GM21528 (cell line): ENCODE measurements around the gene MOCOS.

Experiments
- ATAC-seq: cut with Tn5 transposase; IDR thresholded peaks from one replicate; pipeline ENCODE4 v1.9.1; 2021; ENCODE audit warnings: mild to moderate bottlenecking, moderate library complexity; ENCODE audit not compliant: unreplicated experiment, low FRiP score

The MOCOS gene

DNA sequence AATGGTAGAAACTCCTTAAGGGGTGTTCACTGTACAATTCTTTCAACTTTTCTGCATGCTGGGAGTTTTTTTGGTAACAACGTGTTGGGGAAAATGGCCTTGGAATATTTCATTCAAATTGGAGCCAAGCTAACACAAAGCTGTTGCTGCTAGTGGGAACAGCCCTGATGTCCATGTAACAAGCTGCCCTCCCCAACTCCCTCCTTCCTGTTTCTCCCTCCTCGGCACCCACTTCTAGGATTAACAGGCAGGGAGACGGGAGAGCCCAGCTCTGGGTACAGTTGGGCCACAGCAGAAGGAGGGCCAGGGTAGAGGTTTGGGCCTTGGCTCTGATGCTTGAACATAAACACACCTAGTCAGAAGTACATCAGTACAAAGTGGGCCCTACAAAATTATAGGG is 9.4 kb upstream of the MOCOS start:
- no peak for ATAC-seq

DNA sequence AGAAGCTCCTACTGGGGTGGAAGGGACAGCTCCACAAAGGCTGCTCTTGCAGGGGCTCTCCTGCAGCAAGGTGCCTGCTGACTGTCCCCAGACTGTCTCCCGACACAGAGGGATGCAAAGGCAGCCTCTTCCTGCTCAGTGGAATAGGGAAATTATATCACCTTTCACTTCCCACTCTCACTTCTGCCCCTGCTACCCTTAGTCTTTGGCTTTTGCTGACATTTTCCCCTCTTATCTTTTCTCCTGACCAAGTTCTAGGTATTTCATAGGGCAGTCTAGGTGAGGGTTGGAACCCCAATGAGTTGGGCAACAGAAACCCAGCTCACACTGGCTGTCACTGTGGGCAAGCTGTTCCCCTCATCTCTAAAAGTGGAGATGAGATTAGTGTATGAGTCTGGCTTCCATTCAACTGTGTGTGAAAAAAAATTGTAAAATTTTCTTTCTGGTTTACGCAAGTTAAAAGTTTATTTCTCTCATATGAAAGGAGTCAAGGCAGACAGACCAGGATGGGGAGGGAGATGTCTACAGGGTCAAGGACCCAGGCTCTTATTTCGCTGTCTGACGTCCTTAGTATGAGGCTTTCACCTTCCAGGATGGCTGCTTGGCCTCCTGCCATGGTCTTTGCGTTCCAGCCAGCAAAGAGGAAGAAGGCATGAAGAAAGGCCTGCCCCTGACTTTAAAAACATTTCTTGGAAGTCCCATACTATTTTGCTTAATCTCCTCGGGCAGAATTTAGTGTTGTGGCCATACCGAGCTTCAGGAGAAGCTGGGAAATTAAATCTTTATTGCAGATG is 7.5 kb upstream of the MOCOS start:
- no peak for ATAC-seq

DNA sequence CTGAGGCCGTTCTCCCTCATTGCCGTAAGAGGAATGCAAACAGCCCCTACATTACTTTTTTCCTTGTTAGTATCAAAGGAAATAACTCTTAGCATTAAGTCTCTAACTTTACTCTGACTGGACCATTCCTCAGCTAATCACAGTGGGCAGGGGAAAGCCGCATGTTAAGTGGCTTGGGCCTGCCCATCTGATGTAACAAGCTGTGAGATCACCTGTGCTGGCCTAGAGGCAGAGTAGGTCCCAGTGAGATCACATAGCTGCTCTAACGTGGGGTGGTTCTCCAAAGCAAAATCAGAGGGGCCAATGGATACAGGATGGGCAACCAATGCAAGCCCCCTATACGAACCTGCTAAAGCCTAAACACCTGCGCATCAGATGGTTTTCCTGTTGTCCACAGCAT is 5.9 kb upstream of the MOCOS start:
- no peak for ATAC-seq

DNA sequence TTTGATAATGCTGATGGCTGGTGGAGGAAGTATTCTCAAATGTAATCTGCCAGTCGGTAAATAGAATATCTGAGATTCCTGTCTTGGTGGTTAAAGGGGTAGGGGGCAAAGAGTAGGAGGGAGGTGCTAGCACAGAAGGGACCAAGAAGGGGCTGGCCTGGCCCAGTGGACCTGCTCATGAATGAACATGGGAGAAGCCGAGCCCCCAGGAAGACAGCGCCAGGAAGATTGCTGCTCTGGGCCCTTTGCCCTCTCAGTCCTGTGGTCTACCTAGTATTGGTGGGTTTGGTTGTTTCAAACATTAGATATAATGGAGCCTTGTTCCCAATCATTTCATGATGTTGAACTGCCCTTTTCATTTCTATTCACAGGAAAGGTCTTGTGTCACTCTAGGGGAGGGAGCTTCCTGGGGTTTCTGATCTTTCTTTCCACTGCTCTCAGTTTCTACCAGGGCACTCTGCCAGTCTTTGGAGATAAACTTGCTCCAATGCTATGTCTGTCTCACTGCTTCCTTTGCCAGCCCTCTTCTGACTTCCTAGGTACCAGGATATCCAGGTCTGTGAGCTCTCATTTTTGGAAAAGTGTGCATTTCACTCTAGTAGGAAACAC is 5.3 kb upstream of the MOCOS start:
- ATAC-seq = no peak

DNA sequence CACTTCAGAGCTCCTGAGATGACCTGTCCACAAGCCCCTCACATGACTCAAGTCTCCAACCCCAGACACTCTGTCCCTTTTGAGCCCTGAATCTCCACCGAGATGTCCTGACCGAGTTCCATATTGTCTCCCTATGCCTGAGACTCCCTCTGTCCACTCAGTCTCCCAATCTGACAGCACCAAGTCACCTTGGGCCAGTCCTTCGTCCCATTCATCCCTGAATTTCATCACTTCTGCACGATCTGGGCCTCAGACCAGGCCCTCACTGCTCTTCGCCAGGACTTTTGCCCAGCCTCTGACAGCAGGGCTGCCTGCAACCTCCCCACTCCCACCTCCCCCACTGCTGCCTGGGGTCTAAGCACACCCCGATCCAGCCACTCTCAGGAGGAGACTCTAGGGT is 4.3 kb upstream of the MOCOS start:
- no peak for ATAC-seq

DNA sequence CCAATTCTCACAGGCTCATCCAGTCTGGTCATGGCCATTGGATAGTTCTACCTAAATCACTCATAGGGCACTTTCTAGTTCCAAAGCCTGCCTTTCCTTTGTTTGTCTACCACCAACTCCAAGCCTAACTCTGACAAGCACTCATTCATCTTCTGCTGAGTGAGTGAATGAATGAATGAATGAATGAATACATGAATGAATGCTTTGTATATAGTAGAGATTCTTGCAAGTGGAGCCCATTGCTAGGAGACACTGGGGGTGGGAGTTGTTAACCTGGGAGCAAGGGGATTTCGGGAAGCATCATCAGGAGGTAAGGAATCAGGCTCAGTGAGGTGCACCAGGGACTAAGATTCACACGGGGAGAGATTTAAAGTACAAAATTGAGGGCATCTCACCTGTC is 3.3 kb upstream of the MOCOS start:
- ATAC-seq = no peak

DNA sequence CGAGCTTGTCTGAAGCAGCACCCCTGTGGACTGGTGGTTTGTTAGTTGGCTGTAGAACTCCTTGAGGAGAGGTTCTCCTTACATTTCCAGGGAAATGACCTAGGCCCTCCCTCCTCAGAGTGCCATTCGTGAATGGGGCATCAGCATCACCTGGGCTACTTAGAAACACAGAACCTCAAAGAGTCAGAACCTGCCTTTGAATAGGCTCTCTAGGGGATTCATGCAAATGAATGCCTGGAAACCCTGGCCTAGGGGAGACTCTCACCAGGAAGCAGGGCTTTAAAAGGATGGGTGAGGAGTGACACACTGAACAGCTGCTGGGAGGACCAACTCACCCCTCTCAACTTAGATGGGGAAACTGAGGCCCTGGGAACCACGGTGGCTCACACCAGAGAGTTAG is 2.1 kb upstream of the MOCOS start:
- ATAC-seq = no peak

DNA sequence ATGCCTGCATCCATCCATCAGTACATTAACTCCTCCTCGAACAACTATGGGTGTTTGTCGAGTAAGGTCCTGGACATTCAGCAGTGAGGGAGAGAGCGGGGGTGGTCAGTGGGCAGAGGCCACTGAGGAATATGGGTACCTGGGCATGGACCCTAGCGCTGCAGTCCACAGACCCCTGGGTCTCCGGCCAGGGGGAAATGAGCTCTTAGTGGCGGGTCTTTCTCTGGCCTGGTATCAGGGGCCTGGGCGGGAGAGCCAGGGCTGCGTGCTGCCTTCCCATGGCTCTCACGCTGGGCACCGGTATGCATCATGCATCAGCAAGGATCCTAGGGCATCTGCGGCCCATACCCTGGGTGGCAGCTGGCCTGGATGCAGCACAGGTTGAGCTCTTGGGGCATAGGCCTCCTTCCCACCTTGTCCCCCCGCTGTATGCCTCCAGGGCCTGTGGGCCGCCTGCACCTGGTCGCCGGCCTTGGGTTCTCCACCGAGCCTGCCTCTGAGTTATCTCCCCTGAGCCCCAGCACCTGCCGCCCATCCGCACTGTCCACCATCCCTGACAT is 1.3 kb upstream of the MOCOS start:
- no peak for ATAC-seq

DNA sequence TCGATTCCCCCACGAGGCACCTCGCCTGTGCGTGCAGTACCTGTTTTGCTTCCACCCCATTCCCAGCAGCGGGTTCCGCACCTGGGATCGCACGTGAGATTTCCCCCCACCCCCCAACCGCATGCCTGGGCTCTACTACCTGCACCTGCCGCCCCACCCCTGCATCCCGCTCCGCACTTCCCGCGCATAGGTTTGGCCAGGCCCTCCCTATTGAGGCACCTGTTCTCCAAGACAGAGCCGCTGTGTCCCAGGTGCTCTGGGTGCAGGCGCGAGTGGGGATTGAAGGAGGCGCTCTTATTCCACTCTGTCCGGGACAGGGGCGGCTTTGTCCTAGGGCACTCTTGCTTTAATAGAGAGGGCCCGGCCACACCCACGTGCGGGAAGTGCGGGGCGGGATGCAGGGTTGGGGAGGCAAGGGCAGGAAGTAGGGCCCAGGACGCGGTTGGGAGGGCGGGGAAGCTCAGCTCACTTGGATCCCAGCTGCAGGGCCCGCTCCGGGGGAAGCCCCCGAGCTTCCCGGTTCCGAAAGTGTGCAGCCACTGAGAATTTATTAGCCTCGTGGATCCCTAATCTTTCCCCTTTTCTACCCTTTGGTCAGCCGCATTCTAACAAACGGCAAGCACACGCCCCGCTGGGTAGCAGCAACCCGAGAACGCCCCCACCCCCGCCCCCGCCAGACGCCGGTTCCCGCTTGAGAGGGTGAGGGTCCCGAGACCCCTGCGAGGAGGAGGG is 670 bp upstream of the MOCOS start:
- no peak for ATAC-seq

DNA sequence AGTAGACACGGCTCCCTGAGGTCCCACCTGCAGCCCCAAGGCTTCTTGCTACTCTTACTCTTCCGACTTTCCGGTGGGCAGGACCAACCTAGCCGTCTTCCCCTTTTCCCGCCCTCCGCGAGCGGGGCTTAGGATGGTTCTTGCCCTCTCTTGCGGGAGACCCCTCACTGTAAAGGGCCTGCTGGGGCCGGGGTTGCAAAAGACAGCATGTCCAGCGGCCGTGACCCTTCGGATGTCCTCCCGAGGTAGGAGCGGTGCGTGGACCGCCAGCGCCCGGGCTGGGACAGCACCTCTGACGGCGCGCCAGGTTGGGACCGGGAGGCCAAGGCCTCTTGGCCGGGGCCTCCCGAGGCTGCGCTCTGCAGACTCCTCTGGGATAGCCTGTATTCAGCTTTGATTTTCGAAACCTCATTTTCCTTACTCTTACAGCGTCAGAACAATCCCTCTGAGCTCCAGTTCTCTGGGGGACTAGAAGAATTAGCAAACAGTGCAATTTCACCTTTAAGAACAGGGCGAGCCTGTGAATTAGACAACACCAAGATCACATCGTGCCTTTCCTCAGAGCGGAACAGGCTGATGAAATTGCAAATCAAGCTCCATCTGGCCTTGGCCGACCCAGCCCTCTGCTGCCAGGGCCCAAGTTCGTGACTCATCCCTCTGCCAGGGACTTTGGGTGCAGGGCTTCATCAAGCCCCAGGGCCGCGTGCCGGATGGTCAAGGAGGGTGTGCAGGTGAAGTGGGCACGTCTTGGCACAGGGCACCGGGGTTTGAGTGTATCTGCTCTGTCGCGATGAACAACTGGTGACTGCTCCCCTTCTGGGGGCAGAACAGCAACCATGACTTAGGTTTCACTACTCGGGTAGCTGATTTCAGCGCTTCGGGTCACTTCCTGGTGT is 777 bp downstream of the MOCOS start:
- no peak for ATAC-seq

DNA sequence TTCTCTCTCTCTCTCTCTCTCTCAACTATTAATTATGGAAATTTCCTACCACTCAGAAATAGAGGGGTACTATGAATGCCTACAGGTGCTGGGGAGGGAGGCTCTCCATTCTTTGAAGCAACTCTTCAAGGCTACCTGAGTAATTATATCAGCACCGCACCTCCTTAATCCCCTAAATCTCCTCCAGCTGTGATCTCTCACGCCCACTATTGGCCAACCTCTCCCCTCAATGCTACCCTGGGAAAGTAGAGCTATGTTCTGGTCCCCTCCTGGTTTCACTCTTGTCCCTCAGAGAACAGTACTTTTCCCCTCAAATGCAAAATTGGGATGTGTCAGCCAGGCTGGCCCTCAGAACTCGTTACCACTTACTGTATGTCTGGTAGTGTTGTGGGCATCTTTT is 1.6 kb downstream of the MOCOS start:
- ATAC-seq = no peak

DNA sequence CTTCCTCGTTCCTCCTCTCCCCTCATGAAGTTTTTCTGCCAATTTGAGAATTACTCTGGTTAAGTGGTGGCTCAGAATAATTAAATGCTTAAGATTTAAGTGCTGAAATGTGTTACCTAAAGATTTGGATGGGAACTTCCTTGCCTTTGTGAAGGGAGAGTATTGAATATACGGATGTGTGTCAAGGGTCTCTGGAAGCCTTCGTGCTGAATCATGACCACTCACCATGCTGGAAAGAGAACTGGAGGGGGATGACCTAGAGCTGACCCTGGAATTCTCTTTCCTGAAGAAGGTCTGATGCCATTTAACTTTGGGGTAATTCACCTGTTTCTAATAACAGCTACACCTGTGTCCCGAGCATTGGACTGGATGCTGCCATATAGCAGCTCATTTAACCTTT is 2.2 kb downstream of the MOCOS start:
- ATAC-seq = no peak

DNA sequence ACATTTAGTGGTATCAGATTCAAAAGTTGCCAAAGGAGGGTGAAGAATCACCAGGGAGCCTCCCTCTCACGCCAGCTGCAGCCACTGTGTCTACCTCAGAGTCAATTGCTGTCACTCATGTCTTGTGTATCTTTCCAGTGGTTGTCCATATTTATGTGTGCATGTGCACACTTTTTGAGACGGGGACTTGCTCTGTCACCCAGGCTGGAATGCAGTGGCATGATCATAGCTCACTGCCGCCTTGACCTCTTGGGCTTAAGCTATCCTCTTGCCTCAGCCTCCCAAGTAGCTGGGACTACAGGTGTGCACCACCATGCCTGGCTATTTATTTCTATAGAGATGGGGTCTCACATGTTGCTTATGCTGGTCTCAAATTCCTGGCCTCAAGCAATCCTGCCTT is 4.0 kb downstream of the MOCOS start:
- no peak for ATAC-seq

DNA sequence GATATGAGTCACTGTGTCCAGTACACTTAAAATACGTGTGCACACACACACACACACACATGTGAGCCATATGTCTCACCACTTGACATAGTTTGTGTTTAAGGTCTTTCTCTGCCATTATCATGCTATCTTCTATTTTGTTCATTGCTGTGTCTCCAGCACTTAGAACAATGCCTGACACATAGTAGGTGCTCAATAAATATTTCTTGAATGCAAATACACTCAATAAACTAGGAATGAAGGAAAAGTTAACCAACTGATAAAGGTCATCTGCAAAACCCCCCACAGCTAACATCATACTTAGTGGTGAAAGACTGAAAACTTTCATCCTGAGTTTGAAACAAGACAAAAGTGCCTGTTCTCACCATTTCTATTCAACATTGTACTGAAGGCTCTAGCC is 4.4 kb downstream of the MOCOS start:
- ATAC-seq = no peak

DNA sequence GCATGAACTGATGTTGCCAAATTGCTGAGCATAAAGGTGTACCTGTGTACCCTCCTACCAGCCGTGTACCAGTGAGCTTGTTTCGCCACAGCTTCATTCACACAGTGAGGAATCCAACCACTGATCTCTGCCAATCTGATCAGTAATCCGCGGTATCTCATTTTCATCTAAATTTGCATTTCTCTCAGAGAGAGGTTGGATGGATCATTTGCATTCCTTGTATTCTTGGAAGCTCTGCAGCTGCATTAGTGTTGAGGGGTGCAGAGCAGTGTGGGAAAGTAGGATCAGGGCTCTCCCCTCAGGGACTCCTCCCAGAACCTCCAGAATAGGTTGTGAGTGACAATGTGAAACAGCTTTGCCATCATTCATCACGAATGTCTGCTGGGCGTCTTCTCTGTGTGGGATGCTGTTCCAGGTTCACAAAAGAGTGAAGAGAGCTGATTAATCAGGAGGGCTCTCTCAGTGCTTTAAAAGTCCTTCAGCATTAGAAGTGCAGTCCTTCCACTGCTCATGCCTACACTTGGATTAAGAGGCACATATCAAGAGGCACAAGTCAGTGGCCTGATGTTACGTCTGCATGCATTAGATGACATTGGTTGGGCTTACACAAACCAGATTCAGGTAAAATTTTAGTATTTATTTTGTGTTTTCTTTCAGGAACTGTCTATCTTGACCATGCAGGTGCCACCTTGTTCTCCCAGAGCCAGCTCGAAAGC is 7.5 kb downstream of the MOCOS start:
- ATAC-seq = no peak

DNA sequence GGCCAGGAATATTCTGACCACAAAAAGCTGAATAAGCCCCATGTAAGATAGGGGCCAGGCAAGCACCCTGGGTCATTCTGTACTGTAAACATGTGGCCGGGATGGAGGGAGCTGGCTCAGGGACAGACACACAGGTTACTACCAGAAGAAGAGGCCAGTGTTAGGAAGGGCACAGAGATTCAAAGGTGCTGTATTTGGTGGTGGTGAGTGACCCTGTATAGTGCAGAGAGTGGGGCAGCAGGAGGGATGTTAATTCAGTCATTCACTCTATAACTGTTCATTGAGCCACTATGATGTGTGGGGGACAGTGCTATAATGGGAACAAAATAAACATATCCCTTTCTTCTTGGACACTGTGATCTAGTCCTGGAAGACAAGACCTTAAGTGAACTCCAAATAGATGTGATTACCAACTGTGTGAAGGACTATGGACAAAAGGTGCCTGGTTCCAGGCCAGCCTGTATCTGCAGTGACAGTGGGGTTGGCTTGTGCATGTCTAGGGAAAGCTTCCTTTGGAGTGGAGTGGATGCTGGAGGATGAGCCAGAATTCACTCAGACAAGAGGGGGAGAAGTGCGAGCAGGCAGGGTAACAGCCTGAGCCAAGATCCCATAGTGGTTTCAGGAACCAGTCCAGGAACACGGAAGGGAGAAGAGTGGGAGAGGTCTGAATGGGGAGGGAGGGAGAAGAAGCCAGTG is 8.3 kb downstream of the MOCOS start:
- no peak for ATAC-seq

DNA sequence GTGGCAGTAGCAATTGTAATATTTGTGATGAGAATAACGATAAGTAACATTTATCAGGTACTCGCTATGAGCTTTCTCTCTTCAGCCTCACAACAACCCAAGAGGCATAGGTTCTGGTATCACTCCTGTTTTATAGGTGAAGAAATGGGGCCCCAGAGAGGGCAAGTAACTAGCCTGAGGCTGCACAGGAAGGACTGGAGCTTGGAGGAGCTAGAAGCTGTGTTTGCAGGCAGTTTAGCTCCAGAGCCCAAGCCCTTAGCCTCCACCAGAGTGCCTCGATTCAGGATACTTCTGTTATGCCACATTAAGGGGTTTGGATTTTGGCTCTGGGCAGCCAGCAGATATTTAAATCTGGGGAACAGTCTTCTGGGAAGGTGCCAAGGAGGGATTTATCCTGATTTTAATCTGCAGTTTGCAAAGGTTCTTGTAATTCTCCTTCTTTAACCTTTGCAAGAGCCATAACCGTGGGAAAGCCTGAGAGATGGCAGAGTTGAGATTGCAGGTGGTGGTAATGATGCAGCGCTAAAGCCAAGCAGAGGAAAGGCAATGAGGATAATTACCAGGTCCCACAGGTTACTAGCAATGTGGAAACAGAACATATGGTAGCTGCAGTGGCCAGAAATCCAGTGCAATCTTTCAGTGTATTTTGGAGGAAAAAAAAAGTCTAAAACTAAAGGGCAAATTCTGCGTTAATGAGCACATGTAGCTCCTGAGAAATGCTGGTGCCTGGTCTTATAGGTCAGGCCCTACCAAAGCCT is 9.1 kb downstream of the MOCOS start:
- no peak for ATAC-seq

DNA sequence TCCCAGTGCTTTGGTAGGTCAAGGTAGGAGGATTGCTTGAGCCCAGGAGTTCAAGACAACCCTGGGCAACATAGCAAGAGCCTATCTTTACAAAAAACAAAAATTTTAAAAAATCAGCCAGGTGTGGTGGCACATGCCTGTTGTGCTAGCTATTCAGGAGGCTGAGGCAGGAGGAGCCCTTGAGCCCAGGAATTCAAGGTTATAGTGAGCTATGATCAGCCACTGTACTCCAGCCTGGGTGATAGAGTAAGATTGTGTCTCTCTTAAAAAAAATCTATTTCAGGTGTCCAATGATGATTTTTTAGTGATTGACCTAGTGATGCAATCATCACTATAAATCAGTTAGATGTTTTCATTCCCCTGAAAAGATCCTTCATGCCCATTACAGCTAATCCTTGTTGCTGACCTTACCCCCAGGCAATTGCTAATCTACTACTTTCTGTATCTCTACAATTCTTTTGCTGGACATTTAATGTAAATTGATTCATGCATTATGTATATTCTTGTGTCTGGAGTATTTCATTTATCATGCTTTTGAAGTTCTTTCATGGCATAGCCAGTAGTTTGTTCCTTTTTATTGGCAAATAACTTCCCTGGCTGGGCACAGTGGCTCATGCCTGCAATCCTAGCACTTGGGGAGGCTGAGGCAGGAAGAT is 10.3 kb downstream of the MOCOS start:
- ATAC-seq = no peak
